A673 (cell line): Measurements from ENCODE around the gene DIP2B. TPM values are rescaled to one million over a fixed set of nuclear protein-coding genes. Genes with fewer than 3 reads are reported as not detected.
"Not testable (repeated sequence)": the region's sequence is repeated elsewhere in the genome, so short reads cannot be mapped to it uniquely, and the experiment has no call there.

Experiments
- BruUV-seq: library from RNA; stranded (reverse); fragments of 400-500 nt; replicated peaks from 2 replicates; lab custom pipeline; 2021; lab: Mats Ljungman, UMichigan
- CTCF ChIA-PET: fragments of 300-600 bp; sonication (Branson Sonifier 250); formaldehyde crosslinking; loops from one replicate; lab custom pipeline; 2022; ENCODE audit warnings: antibody characterized with exemption; lab: Charles Lee
- POLR2A ChIA-PET: fragments of 300-600 bp; sonication (Branson Sonifier 250); formaldehyde crosslinking; loops from one replicate; lab custom pipeline; 2022; ENCODE audit warnings: antibody characterized with exemption; ENCODE audit not compliant: low non-redundant PET; lab: Charles Lee
- DNase-seq: peaks from one replicate; pipeline ENCODE4 v3.0.0-alpha.2; 2015; ENCODE audit warnings: low spot score
- H3K27ac ChIP-seq: fragments of 200-600 bp; sonication (generic); 2 replicates; pipeline ENCODE4 v1.5.1; 2016; ENCODE audit warnings: mixed run types, low read depth, mild to moderate bottlenecking, mixed read lengths, antibody characterized with exemption, low read length; ENCODE audit not compliant: poor library complexity, severe bottlenecking
- H3K27me3 ChIP-seq: fragments of 200-600 bp; sonication (generic); replicated peaks from 2 replicates; pipeline ENCODE4 v1.6.1; 2017; ENCODE audit warnings: mixed run types, low read depth, mild to moderate bottlenecking, mixed read lengths, antibody characterized with exemption, low read length; ENCODE audit not compliant: insufficient read depth, poor library complexity
- H3K36me3 ChIP-seq: fragments of 200-600 bp; sonication (generic); 2 replicates; pipeline ENCODE4 v1.6.1; 2016; ENCODE audit warnings: mixed run types, mild to moderate bottlenecking, mixed read lengths, antibody characterized with exemption, low read length; ENCODE audit not compliant: insufficient read depth, poor library complexity, severe bottlenecking
- H3K4me1 ChIP-seq: fragments of 200-600 bp; sonication (generic); 2 replicates; pipeline ENCODE4 v1.6.1; 2017; ENCODE audit warnings: mixed run types, mild to moderate bottlenecking, mixed read lengths, antibody characterized with exemption, low read length; ENCODE audit not compliant: insufficient read depth, poor library complexity, severe bottlenecking
- H3K4me3 ChIP-seq: fragments of 200-600 bp; sonication (generic); 2 replicates; pipeline ENCODE4 v1.5.1; 2016; ENCODE audit warnings: low read depth, mixed run types, mild to moderate bottlenecking, mixed read lengths, low read length; ENCODE audit not compliant: poor library complexity, severe bottlenecking
- H3K9me3 ChIP-seq: fragments of 200-600 bp; sonication (generic); 2 replicates; pipeline ENCODE4 v1.6.1; 2016; ENCODE audit warnings: mixed run types, low read depth, mild to moderate bottlenecking, mixed read lengths, antibody characterized with exemption, low read length; ENCODE audit not compliant: poor library complexity, severe bottlenecking
- CTCF ChIP-seq: fragments of 300-800, 200-600 bp; sonication (generic); conservative IDR thresholded peaks from 2 replicates; pipeline ENCODE4 v1.5.1; 2017; ENCODE audit warnings: low read depth, mild to moderate bottlenecking, antibody characterized with exemption, low read length, moderate library complexity, mixed read lengths
- EZH2 ChIP-seq: fragments of 200-600 bp; sonication (generic); IDR thresholded peaks from 2 replicates; pipeline ENCODE4 v1.6.1; 2017; ENCODE audit warnings: borderline replicate concordance, low read depth, mild to moderate bottlenecking, mixed read lengths, antibody characterized with exemption, low read length; ENCODE audit not compliant: poor library complexity, severe bottlenecking
- intact Hi-C: fragments of 100-400 bp; cut with micrococcal nuclease; formaldehyde crosslinking; loops from one replicate; pipeline ENCODE4 v1.10.0; 2022; ENCODE audit not compliant: unreplicated experiment
- total RNA-seq: library from RNA; stranded (reverse); gene quantifications from 2 replicates; pipeline ENCODE4 v1.2.3, GENCODE V29; 2021

Gene DIP2B
- total RNA-seq, 1 experiment from 2014 or later, result 40.5 TPM

- POLR2A ChIA-PET, result no interaction called here
Measured at GRCh38 chr12:50542448-50542847, 37.7 kb downstream of the DIP2B start.

GRCh38 chr12:50543188-50543587 lies 38.4 kb downstream of the DIP2B start:
- H3K36me3 ChIP-seq, H3K4me3 ChIP-seq, DNase-seq, CTCF ChIA-PET, POLR2A ChIA-PET, H3K9me3 ChIP-seq, H3K27ac ChIP-seq, BruUV-seq, intact Hi-C loops, H3K27me3 ChIP-seq: not testable (repeated sequence)
- H3K4me1 ChIP-seq, result peaks cover 52% of the 10 kb centered on the region

More at GRCh38 chr12:50542448-50542847, 37.7 kb downstream of the DIP2B start:
- H3K36me3 ChIP-seq, result no peaks in the 10 kb centered on the region
- no peak overlapping the region for H3K4me3 ChIP-seq
- H3K27me3 ChIP-seq, result no peaks in the 10 kb centered on the region
- CTCF ChIA-PET, result no interaction called here
- peaks cover 52% of the 10 kb centered on the region for H3K4me1 ChIP-seq
- peak overlapping the region; percentile 41 for H3K27ac ChIP-seq
- intact Hi-C loops, result no loop called here
- H3K9me3 ChIP-seq, result no peaks in the 10 kb centered on the region
- no peak for DNase-seq
- no TSS peak for BruUV-seq
- TF ChIP-seq EZH2 (no peak), CTCF (no peak)

GRCh38 chr12:50545213-50545612 lies 40.4 kb downstream of the DIP2B start:
- TF ChIP-seq CTCF (no peak), EZH2 (no peak)
- POLR2A ChIA-PET, result no interaction called here
- no TSS peak for BruUV-seq
- Histone ChIP-seq H3K27ac (peak overlapping the region; percentile 90), H3K4me3 (no peak overlapping the region), H3K9me3 (no peaks in the 10 kb centered on the region), H3K36me3 (no peaks in the 10 kb centered on the region), H3K4me1 (peaks cover 62% of the 10 kb centered on the region), H3K27me3 (no peaks in the 10 kb centered on the region)
- intact Hi-C loops, result loop anchor here (5.0 kb wide), 1 partner anchor 42 kb away; no protein-coding TSS in a partner anchor
- CTCF ChIA-PET, result no interaction called here
- no peak for DNase-seq

- H3K27ac ChIP-seq, result peak overlapping the region; percentile 90
- ChIA-PET CTCF (interaction anchor here (1.0 kb wide), 1 partner anchor 13 kb away, joined by 3 read pairs; no protein-coding TSS in a partner anchor), POLR2A (no interaction called here)
- DNase-seq, result peak; percentile 62
- peaks cover 67% of the 10 kb centered on the region for H3K4me1 ChIP-seq
- H3K4me3 ChIP-seq, result peak overlapping the region; percentile 25
- intact Hi-C loops, result loop anchor here (5.0 kb wide), 1 partner anchor 42 kb away; no protein-coding TSS in a partner anchor
- no TSS peak for BruUV-seq
- no peaks in the 10 kb centered on the region for H3K36me3 ChIP-seq
- TF ChIP-seq EZH2, result no peak
- no peak for TF ChIP-seq CTCF
- H3K27me3 ChIP-seq, result no peaks in the 10 kb centered on the region
- H3K9me3 ChIP-seq, result no peaks in the 10 kb centered on the region
Measured at GRCh38 chr12:50545786-50546185, 41.0 kb downstream of the DIP2B start.
